A549 treated with Hydrocortisone at 1 μM for 4 hours (cell line): ENCODE results near the gene DNLZ. TPM values are rescaled to one million over a fixed set of nuclear protein-coding genes. Genes with fewer than 3 reads are reported as not detected.

Source experiments
- total RNA-seq: library from RNA; stranded (reverse); fragments of 200-300 nt; extraction: Qiagen RNA extraction; gene quantifications from 5 replicates; pipeline ENCODE4 v1.2.3, GENCODE V29; 2022

The DNLZ gene
- 18.3 to 40.2 TPM (median 36.0 TPM) in 5 replicates for total RNA-seq

GRCh38 chr9:136363106-136363948 lies at the start of gene DNLZ:
TSS of gene DNLZ (minus strand) at chr9:136363744. CDS start at chr9:136363714, 30 bp downstream.

GRCh38 chr9:136410500-136411287 lies 47.1 kb upstream of the DNLZ start, which contains the start of the genes ENTR1 and PMPCA:
TSS of gene ENTR1 (minus strand) at chr9:136410614. CDS start at chr9:136410397, 217 bp downstream.
TSS of gene PMPCA (plus strand) at chr9:136410658. CDS start at chr9:136410669, 11 bp downstream.

GRCh38 chr9:136400038-136400834 lies 36.7 kb upstream of the DNLZ start, which contains the start of gene SNAPC4:
TSS of gene SNAPC4 (minus strand) at chr9:136400170. CDS start at chr9:136398428, 1,742 bp downstream.

DNA sequence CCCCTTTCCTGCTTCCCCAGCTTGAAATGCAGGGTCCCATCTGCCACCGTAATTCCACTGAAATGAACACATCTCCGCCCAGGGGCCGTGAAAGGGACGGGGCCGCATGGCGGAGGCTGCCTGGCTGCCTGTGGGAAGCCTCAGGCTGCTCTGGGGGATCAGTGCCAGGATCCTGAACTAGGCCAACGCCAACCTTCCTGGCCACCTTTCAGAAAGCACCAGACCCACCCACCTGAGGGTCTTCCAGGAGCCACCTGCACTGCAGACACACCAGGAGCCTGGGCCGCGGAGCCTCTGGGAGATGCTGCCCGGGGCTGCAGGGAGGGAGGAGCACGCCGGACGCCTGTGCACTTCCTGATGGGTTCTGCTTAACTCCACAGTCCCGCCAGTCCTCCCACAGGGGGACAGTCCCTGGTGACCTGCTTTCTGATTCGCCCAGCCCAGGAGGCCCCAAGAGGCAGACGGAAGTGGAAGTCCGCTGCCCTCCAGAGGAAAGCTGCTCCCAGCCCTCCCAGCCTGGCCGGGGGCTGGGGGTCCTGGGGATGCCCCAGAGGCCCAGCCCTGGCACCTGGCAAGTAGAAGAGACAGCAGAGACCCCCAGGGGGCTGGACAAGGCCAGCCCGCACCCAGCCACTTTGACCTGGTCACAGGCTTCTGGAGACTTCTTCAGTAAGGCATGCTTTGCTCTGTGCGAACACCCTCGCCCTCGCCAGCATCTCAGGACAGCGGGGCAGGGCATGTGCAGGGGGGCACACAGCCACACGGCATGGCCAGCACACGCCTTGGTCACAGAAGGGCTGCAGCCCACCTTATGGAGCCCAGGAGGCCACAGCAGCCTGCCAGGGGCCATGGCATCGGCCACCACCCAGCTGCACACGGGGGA lies 10.0 kb upstream of the DNLZ start, which contains the start of gene CARD9:
Gene CARD9, minus strand, starts transcription at position 370 of the 883 bp plus-strand sequence. CDS start 1,591 bp downstream, outside the sequence.

GRCh38 chr9:136327304-136327974 lies 36.1 kb downstream of the DNLZ start, which contains the start of gene GPSM1:
TSS of gene GPSM1 (plus strand) at chr9:136327539. CDS start at chr9:136327696, 157 bp downstream.

Other genes with a start within 250 kb of the DNLZ start
- gene TMEM250, start 244.9 kb downstream of the DNLZ start, total RNA-seq = 36.5 to 48.0 TPM (median 45.2 TPM) in 5 replicates
- 0.03 to 0.16 TPM (median 0.10 TPM) in 4 of 5 replicates, not detected in the other for gene LHX3, start 158.6 kb downstream of the DNLZ start, total RNA-seq
- gene QSOX2, start 117.9 kb downstream of the DNLZ start, total RNA-seq = 25.4 to 28.6 TPM (median 27.0 TPM) in 5 replicates
- 0.02 to 0.03 TPM in 2 of 5 replicates, not detected in the others for gene CCDC187, start 59.6 kb downstream of the DNLZ start, total RNA-seq
- 10.3 to 14.9 TPM (median 13.5 TPM) in 5 replicates for gene GPSM1, start 36.2 kb downstream of the DNLZ start, total RNA-seq
- gene CARD9, start 9.9 kb upstream of the DNLZ start, total RNA-seq = 0.81 to 1.7 TPM (median 0.97 TPM) in 5 replicates
- gene SNAPC4, start 36.4 kb upstream of the DNLZ start, total RNA-seq = 11.6 to 13.3 TPM (median 12.0 TPM) in 5 replicates
- gene ENTR1, start 46.9 kb upstream of the DNLZ start, total RNA-seq = 62.3 to 72.1 TPM (median 70.1 TPM) in 5 replicates
- gene PMPCA, start 46.9 kb upstream of the DNLZ start, total RNA-seq = 80.0 to 132 TPM (median 81.1 TPM) in 5 replicates
- 14.1 to 21.2 TPM (median 19.7 TPM) in 5 replicates for gene INPP5E, start 76.1 kb upstream of the DNLZ start, total RNA-seq
- 54.8 to 61.7 TPM (median 59.6 TPM) in 5 replicates for gene SEC16A, start 119.3 kb upstream of the DNLZ start, total RNA-seq
- 9.3 to 12.0 TPM (median 11.1 TPM) in 5 replicates for gene NOTCH1, start 182.3 kb upstream of the DNLZ start, total RNA-seq